ENCODE data around the gene ACSL1.
"Not testable (repeated sequence)": the region's sequence is repeated elsewhere in the genome, so short reads cannot be mapped to it uniquely, and the experiment has no call there.

The ACSL1 gene

DNA sequence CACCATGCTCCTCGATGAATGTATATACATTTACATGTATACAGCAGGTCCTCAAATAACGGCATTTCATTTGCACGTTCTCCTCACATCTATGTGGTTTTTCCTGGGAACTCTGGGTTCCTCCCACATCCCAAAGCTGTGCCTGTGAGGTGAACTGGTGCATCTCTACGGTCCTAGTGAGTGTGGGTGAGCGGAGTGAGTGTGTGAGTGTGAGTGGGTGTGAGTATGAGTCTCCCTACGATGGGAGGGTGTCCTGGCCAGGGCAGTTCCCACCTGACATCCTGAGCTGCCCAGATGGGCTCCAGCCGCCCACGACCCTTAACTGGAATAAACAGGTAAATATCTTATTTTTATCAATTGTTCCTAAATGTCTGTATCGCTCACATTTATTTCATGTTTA lies 40.0 kb downstream of the ACSL1 start:
- DNase-seq (ENCODE audit: low read depth) = no peak

DNA sequence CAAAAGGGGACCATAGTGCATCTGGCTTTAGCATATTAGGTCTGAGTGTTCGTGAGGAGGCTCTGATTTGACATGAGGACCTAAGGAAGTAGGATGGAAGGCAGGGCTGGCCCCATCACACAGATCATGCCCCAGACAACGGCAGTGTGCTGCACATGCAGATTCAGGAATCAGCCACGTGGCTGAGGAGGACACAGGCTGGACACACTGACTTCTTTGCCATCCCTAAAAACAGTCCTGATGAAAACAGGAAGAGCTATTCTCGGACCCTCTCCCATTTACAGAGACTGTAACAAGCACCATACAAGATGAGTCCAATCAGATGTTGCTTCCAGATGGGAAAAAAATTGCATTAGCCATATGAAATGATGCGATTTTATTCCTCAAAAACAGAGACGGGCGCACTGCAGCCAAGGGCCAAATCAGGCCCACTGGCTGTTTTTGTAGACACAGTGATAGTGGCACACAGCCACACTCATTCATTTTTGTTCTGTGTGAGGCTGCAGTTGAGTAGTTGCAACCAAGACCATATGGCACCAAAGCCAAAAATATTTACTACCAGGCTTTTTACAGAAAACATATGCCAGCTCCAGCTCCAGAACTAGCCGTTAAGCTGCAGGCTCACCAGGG lies 41.0 kb downstream of the ACSL1 start:
- no peak for DNase-seq (ENCODE audit: low read depth)

- no peak for DNase-seq (ENCODE audit: low read depth)
Measured at GRCh38 chr4:184782731-184783373, 42.9 kb downstream of the ACSL1 start.

- DNase-seq (ENCODE audit: low read depth) = not testable (repeated sequence)
Measured at GRCh38 chr4:184779160-184779559, 46.6 kb downstream of the ACSL1 start.

- no peak for DNase-seq (ENCODE audit: low read depth)
Measured at GRCh38 chr4:184778325-184778724, 47.4 kb downstream of the ACSL1 start.

DNA sequence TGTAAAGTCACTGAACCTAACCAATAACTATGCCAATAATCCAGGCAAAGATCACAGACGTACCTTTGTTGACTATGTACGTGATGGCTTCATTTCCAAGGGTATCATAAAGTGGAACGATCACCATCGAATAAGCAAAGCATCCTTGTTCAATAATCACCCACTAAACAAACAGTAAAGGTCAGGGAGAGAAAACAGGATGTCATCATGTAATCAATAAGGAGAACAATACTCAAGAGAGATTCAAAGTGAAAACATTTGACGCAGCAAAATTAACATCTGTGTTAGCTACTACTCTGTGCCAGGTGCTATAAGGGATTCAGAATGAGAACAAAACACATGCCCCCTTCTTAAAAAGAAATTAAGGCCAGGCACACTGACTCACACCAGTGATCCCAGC lies 48.9 kb downstream of the ACSL1 start:
- DNase-seq (ENCODE audit: low read depth) = no peak

GRCh38 chr4:184775854-184776555 lies 49.8 kb downstream of the ACSL1 start:
- DNase-seq (ENCODE audit: low read depth) = no peak

DNA sequence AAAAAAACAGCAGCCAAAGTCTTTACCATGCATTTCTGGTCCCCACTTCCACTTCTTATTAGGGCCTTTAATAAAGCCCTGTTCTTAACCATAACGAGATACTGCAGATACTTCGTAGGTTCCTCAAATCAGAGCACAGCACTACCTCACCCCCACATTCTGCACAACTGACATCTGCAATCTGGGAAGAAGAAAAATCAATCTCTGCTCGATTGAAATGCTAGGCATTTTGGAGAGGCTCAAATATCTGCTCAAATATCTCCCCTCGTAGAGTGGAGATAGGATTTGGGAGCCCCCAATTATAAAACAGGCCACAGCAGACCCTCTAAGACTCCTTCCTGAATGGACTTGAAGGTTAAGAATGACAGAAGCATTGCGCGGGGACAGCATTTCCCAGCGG lies 51.6 kb downstream of the ACSL1 start:
- no peak for DNase-seq (ENCODE audit: low read depth)

- no peak for DNase-seq (ENCODE audit: low read depth)
Measured at GRCh38 chr4:184771416-184771815, 54.4 kb downstream of the ACSL1 start.

GRCh38 chr4:184769141-184769765 lies 56.5 kb downstream of the ACSL1 start:
- DNase-seq (ENCODE audit: low read depth) = no peak

- no peak for DNase-seq (ENCODE audit: low read depth)
Measured at GRCh38 chr4:184768296-184768695, 57.5 kb downstream of the ACSL1 start.

DNA sequence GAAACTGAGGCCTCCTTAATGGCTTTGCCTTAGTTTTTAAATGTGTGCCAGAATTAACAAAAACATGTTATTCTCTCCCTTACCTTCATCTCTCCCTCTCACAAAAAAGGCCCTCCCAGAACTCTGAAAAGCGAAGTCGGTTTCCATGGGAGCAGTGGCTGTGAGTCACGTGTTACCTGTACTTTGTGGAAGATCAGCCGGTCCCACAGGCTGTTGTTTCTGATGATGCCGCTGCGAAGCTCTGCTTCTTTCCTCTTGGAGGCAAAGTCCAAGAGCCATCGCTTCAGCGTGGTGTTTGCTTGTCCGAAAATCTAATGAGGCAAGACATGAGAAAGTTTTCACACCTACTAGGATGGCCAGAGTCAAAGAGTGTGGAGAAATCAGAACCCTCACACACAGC lies 59.3 kb downstream of the ACSL1 start:
- no peak for DNase-seq (ENCODE audit: low read depth)

GRCh38 chr4:184765473-184766340 lies 60.1 kb downstream of the ACSL1 start:
- no peak for DNase-seq (ENCODE audit: low read depth)

GRCh38 chr4:184764601-184765000 lies 61.2 kb downstream of the ACSL1 start:
- DNase-seq (ENCODE audit: low read depth) = no peak

- DNase-seq (ENCODE audit: low read depth) = no peak
Measured at GRCh38 chr4:184763150-184763780, 62.5 kb downstream of the ACSL1 start.

DNA sequence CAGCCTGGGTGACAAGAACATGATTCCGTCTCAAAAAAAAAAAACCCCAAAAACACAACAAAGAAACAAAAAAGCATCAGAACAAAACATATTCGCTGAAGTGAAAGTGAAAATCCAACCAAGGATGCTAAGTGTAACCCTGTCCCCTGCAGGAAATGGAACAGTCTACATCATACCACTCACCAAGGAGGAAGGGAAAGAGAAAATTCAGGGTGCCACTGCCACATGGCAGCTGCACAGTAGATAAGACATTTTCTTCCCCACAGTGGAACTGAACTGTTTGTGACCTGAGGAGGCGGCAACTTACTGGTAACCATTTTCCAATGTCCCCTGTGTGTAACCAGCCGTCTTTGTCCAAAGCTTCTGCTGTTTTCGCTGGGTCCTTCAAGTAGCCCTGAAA lies 63.7 kb downstream of the ACSL1 start:
- DNase-seq (ENCODE audit: low read depth) = peak; percentile 7

- DNase-seq (ENCODE audit: low read depth) = no peak
Measured at GRCh38 chr4:184760681-184761080, 65.1 kb downstream of the ACSL1 start.

GRCh38 chr4:184757810-184758209 lies 68.0 kb downstream of the ACSL1 start:
- no peak for DNase-seq (ENCODE audit: low read depth)

DNA sequence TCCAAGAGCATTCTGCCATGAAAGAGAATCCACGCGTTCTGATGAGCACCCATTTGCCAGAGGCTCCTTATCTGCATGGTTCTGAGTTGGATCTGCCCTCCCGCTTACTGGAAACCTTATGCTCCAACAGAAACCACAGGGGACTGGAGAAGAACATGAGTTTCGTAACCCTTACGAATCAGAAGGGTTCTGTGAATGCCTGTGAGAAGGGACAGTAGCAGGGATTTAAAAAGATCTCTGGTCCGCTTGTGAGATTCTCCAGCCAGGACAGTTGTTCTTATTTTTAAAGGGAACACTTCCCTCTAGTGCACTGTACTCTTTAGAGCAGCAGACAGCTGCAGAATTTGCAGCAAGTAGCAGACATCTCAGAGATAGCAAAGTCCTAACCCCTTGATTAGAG lies 69.4 kb downstream of the ACSL1 start:
- DNase-seq (ENCODE audit: low read depth) = no peak

DNA sequence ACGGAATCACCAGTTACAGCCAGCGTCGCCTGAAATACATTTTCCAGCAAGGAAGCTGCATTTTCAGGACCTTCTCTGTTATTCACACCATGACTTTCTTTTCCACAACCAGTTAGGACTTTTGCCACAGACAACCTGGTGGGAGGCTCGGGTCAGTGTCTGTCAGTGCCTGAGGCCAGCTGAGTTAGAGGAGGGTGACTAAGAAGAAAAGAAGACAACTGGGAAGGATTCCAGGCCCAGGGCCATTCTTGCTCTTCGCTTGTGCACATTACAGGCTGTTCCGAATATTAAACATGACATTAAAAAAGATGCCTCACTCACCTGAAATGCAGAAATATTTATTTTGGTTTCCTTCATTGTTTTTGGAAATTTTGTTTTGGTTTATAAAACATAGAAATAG lies 70.5 kb downstream of the ACSL1 start:
- DNase-seq (ENCODE audit: low read depth) = no peak

- DNase-seq (ENCODE audit: low read depth) = no peak
Measured at GRCh38 chr4:184752496-184753275, 73.1 kb downstream of the ACSL1 start.

All from activated gamma-delta T cell treated with anti-CD3 and anti-CD28 coated beads, Interleukin-2, amount 50 U/mL, for 16 hours (primary cell).